D721Med (cell line): ENCODE measurements around the gene ZNF428.

Experiments
- DNase-seq: peaks from one replicate; pipeline ENCODE4 v3.0.0; 2011; ENCODE audit warnings: low spot score; ENCODE audit not compliant: insufficient read length
- FAIRE-seq: peaks from 2 replicates; lab custom pipeline; 2011; peaks lifted over from hg19 to GRCh38; lab: Jason Lieb, UNC
- TF ChIP-seq, protein P1 (sequence below): IDR thresholded peaks from 2 replicates; pipeline ENCODE4 v1.5.1; 2012; ENCODE audit warnings: mild to moderate bottlenecking, control low read depth; ENCODE audit not compliant: insufficient read depth; ENCODE audit errors: missing control alignments

ZNF428 gene

GRCh38 chr19:43624933-43625332, 5.5 kb upstream of the ZNF428 start:
- DNase-seq, result no peak
- no peak for FAIRE-seq
- TF ChIP-seq, protein P1, sequence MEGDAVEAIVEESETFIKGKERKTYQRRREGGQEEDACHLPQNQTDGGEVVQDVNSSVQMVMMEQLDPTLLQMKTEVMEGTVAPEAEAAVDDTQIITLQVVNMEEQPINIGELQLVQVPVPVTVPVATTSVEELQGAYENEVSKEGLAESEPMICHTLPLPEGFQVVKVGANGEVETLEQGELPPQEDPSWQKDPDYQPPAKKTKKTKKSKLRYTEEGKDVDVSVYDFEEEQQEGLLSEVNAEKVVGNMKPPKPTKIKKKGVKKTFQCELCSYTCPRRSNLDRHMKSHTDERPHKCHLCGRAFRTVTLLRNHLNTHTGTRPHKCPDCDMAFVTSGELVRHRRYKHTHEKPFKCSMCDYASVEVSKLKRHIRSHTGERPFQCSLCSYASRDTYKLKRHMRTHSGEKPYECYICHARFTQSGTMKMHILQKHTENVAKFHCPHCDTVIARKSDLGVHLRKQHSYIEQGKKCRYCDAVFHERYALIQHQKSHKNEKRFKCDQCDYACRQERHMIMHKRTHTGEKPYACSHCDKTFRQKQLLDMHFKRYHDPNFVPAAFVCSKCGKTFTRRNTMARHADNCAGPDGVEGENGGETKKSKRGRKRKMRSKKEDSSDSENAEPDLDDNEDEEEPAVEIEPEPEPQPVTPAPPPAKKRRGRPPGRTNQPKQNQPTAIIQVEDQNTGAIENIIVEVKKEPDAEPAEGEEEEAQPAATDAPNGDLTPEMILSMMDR, result no peak

DNA sequence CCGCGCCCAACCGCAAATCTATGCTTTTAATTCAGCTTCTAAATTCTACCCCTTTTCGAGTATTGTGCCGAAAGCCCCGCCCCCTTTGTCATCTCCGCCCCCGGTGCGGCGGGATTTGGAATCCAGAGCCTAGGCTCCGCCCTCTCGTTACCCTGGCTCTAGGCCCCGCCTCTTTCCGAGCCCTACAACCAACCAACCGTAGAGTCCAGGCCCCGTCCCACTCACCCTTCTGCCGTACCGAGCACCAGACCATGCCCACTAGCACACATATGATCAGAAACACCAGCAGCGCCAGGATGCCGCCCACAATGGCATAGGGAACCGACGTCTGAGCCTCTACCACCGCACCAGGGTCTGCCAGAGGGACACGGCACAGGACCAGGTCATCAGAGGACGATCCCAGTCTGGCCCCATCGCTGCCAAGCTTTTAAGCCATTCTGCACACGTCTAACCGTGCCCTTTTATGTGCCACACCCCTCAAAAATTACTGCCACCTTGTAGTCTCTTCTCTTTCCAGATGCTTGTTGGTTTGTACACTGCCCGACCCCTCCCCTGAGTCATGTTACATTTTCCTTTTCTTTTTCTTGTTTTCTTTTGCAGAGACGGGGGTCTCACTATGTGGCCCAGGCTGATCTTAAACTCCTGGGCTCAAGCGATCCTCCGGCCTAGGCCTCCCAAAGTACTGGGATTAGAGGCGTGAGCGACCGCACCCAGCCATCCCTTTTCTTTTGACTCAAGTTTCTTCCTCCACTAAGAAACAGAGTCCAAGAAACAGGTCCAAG, 4.7 kb upstream of the ZNF428 start:
- TF ChIP-seq, protein P1, result no peak
- FAIRE-seq, result no peak

DNA sequence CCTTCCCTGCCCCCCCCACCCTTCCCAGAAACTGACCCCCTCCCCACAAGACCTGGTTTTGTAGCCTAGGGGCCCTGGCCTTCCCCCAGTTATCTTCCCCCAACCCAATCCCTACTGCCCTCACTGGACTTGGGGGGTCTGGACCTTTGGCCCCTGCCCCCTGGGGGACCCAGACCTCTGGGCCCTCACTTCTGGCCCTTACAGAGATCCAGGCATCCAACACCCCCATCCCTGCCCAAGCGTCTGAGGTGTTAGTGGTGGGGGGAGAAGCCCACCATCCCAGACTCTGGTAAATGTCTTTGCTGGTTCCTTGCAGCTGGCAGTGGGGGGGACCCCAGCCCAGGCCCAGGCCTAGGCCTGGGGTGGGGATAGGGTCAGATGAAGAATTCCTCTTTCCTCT, 3.5 kb upstream of the ZNF428 start:
- TF ChIP-seq, protein P1, result no peak
- FAIRE-seq (no peak), DNase-seq (no peak)

More for the DNA sequence above, 4.7 kb upstream of the ZNF428 start:
- DNase-seq, result no peak

DNA sequence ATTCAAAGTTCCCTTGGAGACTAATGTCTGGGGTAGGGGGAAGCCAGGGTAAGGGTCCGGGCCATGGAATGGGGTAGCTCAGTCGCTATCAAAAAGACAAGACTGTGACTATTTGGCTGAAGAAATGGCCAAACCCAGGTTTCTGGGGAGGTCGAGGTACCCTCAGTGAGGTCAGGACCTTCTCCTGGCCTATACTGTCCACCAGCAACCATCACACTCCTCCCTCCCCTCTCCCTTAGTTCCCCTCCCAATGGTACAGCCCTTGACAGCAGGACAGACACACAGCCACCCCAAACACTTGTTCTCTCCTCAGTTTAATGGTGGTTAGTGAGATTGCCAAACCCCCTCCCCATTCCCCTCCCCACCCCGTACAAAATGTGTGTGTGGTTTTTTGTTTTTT, 2.6 kb upstream of the ZNF428 start:
- DNase-seq, result no peak
- TF ChIP-seq, protein P1, result no peak
- FAIRE-seq, result no peak

DNA sequence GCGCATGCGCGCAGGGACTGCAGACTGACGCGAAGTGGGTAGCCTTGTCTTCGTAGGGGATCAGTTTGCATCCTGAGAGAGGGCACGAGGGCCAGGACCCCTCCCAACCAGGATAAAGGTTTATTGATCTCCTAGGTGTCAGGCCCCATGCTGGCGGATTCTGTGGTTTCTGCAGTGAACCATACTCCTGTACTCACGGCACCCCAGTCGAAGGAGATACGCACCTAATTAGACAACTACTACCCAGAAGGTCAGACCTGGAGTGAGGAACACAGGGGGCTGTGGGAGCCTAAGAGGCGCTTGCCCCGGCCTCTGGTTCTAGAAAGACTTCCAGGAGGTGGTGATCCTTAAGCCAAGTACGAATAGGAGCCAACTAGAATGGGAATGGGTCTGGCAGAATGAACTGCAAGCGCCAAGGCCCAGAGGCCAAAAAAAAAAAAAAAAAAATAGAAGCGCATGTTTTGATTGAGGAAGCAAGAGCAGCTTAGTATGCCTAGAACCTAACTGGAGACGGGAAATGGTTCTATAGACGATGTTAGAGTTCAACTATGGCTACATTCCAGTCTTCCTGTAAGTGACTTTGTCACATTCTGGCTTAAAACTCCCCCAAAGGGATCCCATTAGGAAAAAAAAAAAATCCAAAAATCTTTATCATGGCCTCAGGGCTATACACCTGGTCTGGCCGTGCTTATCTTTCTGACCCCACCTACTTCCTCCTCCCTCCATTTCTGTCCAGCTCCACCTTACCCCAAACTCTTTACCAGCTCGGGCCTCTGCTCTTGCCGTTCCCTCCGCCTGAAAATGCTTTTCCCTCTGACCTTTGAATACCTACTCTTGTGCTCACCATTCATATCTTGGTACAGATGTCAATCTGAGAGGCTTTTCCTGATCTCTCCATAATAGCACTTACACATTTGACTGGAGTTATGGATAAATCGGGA, 902 bp upstream of the ZNF428 start:
- DNase-seq, result no peak
- no peak for FAIRE-seq
- TF ChIP-seq, protein P1, result no peak

DNA sequence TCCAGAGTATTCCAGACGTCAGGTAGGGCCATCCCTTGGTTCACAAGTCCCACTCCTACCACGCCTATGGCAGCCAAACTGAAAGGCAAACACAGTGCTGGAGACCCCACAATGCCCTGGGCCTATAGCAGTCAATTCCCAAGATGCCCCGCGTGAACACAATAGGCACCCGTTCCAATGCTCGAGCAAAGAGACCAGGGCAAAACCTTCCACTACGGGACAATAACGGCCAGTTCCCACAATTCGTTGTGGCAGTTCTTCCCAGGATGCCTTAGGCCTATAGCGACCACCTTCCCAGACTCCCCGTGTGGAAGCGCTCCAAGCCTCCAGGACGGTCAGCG, 538 bp downstream of the ZNF428 start:
- FAIRE-seq (no peak), DNase-seq (no peak)
- TF ChIP-seq, protein P1, result no peak
